ENCODE measurements around the gene SH3BP1.
"Not testable (repeated sequence)": the region's sequence is repeated elsewhere in the genome, so short reads cannot be mapped to it uniquely, and the experiment has no call there.

SH3BP1 gene

DNA sequence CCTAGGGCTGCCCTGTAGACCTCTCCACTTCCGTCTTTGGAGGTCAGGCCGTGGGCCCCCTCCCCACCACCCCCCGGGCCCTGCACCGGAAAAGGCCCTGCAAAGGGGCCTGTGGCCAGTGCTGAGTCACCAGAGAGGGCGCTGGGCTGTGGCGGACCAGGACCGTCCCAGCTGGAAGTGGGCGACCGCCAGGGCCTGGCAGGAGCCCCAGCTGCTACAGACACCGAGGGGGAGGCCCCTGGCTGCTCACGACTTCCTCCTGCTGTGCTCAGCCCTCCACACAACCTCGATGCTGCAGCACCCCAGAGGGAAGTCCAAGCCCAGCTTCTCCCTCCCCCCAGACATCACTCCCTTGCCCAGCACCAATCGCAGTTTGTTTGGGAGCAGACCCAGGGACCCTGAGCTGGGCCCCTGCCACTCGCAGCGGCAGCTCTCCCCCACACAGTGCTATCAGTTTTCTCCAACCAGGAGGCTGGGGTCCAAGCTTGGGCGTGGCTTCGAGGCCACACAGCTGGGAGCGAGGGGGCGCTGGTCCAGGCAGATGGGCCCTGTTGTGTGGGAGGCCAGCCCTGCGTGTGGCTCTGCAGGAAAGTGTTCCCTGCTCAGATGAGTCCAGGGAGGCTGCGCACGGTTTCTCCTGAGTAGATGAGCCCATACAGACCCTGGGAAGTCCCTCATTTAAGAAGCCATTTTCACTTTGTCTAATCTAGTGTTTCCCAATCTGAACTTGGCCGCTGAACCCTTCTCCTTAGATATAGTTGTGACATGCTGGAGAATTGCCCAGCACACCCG is 5.6 kb upstream of the SH3BP1 start:
- DNase-seq (ENCODE audit: low spot score) = peak; percentile 91

DNA sequence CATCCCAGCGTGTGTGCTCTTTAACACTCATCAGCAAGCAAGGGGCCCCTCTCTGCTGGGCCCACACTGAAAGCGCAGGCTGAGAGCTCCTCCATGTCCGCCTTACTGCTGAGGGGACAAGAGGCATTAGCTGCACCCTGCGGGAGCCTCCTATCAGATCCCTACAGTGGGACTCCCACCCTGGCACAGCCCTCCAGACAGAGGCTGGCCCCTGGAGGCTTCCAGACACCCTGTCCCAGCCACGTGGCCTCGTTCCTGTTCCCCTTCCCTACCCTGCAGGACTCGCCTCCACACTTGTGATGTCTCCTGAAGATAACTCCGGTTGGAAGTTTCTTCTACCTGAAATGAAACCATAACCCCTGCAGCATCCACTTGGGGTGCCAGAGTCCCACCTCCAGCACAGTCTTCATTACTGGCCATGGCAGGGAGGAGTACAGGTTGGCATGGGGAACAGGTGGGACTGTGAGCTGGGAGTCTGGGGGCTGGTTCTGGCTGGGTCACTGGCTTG is 5.0 kb upstream of the SH3BP1 start:
- DNase-seq (ENCODE audit: low spot score) = no peak

DNA sequence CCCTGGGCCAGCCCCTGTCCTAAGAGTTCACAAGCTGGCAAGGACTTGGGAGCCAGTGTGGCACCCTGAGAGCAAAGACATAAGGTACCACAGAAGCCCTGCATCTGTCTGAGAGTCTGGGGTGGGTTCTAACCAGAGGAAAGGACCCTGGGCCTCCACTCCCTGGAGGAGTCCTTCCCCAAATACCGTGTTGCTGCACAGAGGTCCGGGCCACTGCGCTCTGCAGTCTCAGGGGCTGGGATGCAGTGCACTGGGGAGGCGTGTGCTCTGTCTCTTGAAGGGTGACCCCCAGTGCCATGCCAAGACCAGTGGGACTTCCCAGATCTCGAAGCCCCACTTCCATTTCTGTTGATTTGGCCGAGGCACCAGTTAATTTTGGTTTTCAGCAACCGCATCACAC is 4.3 kb upstream of the SH3BP1 start:
- no peak for DNase-seq (ENCODE audit: low spot score)

DNA sequence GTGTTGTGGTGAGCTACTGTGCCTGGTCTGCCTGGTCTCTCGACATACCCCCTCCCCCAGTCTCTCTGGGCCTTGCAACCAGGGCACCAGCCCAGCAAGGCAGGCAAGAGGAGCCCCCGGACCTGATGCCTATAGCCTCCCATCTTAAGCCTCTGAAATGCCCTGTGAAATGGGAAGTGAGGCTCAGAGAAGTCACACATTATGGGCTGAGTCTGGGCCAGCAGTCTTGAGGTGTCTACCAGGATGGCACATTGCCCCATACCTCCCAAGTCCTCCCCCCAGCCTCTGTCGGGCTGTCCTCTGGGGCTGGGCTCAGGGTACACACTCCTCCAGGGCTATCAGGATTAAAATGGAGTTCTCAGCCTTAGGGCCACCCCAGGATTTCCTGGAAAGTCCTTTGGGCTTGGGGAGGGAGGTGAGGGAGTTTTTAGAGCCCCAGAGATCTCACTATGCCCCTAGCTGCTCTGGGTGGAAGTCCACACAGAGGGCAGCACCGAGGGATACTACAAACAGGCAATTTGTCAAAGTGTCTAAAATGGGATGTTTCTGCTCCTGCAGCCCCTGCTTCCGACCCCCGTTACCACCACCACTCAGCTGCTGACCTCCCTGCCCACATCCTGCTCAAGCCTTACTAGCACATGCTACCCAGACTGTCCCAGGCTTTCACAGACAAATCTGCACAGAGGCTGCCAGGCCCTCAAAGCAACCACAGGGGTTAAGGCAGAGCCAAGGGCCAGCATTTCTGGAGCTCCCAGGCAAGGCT is 3.1 kb upstream of the SH3BP1 start:
- no peak for DNase-seq (ENCODE audit: low spot score)

DNA sequence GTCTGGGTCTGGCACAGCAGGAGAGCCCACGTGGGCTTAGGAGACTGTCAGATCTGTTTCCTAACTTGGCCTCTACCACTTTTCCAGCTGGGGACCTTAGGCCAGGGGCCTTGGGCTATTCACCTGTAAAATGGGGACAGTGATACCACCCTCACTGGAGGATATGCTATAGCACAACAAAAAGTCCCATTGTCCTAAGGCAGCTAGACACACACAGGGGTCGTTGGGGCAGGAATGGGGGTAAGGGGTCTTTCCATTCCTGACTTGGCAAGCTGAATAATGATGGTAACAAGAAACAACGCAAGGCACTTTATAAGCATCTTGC is 2.6 kb upstream of the SH3BP1 start:
- no peak for DNase-seq (ENCODE audit: low spot score)

DNA sequence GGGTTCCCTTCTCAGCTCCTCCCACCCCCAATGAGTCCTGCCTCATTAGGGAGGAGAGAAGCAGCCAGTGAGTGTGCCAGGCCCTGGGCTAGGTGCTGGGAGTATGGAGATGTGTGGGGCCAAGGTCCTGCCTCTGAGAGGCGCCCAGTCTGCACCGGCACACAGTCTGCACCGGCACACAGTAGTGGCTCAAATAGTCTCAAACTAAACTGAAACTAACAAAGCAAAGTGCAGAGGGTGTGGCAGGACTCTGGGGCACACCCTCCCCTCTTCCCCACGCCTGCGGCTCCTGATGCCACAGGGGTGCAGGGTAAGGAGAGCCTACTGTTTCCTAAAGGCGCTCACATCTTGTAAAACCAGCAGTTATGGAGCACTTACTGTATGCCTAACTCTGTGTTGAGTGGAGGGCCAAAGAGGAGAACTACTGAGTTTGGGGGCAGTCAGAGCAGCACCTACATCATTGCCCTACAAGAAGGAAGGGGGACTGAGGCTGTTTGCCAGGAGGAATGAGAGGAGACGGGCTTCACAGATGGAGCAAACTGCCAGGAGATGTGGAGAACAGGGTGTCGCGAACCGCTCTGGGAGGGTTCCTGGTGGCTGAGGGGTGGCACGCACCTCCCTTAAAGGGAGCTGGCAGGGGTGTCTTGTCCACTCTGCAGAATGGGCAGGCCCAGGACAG is 939 bp upstream of the SH3BP1 start:
- DNase-seq (ENCODE audit: low spot score) = no peak

DNA sequence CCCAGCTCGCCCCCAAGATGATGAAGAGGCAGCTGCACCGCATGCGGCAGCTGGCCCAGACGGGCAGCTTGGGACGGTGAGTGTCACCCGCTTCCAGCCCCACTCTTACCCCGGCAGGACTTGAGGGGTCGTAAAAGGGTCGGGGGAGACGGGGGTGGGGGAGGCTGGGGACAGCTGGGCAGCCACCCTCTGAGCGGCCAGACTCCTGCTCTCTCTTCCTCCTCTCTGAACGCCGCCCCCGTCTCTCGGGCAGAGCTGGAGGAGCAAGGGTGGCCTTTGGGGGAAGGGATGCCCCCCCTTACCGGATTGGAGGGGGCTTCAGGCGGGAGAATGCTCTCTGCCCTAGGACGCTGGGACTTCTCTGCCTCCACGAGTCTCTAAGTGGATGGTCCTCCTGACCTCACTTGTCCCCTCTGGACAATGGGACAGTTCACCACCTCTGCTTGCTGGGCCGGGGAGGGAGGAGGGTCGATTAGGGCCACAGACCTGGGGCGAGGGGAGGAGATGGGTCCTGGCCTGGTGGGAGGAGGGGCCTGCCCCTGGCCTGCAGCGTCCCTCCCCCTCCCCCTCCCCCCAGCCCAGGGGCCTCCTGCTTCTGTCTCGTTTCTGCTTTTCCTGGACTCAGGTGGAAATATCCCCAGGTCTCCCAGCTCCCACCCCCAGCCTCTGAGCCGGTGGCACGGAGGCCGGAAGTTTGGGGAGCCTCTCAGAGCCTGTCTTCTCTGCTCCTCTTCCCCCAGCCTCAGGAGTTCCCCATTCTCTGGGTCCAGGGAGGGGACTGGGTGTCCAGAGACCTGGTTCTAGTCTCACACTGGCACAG is 512 bp downstream of the SH3BP1 start:
- DNase-seq (ENCODE audit: low spot score) = no peak

DNA sequence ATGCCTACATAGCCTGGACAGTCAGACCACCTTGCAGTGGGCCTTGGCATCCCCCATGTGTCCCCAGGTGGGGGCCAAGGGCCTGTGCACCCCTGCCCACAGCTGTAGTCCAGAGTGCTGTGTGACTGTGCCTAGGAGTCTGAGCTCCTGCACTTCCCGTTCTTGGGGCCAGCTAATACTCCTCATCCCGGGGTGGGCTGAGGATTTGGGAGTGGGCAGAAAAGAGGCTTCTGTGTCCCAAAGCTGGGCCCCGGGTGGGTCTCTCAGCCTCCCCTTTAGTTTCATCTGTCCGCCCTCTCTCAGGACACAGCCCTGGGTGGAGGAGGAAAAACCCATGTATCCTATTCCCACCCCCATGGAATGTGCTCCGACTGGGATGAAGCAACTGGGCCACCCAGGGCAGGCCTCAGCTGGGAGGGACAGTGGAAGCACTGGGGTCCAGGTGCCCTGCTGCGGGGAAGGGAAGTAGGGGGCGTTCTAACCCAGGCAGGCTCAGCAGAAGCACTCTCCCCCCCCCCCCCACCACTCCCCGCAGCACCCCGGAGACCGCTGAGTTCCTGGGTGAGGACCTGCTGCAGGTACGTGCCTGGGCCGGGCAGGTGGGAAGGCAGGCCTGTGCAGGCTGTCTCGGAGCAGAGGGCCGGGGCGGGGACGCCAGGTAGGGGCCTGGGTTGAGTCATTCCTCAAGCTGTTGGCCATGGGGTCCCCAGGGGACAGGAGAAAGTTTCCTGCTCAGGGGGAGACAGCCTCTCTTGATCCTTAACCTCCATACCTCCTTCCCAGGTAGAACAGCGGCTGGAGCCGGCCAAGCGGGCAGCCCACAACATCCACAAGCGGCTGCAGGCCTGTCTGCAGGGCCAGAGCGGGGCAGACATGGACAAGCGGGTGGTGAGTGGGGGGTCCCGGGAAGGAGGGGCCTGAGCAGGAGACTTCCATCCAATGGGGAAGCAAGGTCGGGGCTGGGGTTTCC is 1.4 kb downstream of the SH3BP1 start:
- DNase-seq (ENCODE audit: low spot score) = no peak

DNA sequence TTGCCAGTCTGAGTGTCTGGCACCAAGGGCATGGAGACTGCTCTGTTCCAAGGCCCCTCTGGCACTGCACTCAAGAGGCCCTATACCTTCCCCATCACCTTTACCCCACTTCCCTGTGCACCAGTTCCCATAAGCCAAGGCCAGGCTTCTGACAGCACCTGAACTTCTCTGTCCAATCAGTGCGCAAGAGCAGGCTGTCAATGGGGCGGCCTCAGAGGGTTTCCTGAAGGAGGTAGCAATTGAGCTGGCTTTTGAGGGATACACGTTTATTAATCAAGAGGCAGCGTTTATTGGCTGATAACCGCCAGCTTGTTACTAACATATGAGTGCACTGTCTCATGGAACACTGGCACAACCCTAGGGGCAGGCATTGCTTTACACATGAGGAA is 2.1 kb downstream of the SH3BP1 start:
- no peak for DNase-seq (ENCODE audit: low spot score)

DNA sequence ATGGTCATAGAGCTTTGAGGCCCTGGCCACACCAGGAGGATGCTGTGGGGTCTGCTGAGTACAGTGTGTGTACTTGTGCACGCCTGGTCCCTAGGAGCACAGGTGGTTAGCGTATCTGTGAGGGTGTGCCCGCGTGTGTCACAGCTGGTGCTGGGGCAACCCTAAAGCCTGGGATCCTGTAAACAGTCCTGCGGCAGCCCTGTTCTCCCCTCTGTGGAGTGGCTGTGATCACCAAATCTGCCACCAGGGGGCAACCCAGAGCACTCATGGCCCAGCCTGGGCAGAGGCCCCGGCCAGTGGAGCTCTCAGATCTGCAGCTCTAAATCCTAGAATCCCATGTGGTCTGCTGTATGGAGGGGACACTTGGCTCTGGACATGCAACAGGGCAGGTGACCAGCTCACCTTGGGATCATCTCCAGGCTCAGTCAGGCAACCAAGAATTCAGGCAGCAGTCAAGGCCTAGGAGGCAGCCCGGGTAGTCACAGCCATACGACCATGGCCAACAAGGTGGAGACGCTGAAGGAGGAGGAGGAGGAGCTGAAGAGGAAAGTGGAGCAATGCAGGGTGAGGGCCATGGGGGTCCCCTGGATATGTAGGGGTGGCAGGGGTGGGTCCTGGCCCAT is 3.9 kb downstream of the SH3BP1 start:
- DNase-seq (ENCODE audit: low spot score) = peak; percentile 82

DNA sequence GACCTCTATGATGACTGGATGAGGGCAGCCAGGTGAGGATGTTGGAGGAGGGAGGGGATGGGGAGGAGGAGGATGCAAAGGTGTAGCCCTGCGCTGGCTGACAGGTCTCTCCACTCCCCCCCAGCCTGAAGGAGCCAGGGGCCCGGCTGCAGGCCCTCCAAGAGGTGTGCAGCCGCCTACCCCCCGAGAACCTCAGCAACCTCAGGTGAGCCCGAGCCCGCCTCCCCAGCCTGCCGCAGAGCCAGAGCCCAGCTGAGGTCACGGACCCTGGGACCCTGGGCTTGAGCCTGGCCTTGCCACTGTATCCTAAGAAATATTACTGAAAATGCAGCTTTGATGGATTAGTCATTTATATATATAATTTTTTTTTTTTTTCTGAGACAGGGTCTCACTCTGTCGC is 7.8 kb downstream of the SH3BP1 start:
- DNase-seq (ENCODE audit: low spot score) = no peak

DNA sequence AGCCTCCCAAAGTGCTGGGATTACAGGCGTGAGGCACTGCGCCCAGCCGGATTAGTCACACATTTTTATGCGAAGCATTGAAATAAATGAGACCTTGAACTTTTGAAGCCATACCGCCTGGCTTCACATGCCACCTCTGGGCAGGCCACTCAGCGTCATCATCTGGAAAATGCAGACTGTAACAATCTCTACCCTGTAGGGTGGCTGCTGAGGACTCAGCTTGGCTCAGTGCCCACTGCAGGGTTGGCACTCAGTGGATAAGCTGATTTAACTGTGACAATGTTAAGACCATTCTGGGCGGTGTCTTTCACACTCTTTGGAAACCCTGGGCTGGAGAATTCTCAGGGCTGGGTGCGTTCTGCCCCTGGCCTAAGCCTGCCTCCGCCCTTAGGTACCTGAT is 8.5 kb downstream of the SH3BP1 start:
- no peak for DNase-seq (ENCODE audit: low spot score)

DNA sequence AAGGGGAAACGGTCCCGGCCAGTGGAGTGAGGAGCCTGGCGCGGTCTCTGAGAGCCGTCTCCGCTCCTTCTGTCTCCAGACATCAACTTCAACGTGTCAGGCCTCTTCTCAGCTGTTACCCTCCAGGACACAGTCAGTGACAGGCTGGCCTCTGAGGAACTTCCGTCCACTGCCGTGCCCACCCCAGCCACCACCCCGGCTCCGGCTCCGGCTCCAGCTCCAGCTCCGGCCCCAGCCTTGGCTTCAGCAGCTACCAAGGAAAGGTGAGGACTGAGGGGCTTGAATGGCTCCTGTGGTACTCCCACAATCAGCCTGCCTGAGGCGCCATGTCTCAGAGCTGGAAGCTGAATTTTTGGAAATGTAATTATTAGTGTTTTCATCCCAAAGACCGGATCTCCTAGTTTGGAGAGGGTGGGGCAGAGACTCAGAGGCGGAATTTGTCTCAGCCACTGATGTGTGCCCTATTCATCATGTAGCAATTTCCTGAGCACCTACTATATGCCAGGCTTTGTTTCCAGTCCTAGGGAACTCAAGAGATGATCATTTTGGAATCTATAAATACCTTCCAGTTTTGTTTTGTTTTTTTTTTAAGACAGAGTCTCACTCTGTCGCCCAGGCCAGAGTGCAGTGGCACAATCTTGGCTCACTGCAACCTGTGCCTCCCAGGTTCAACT is 11.1 kb downstream of the SH3BP1 start:
- no peak for DNase-seq (ENCODE audit: low spot score)

DNA sequence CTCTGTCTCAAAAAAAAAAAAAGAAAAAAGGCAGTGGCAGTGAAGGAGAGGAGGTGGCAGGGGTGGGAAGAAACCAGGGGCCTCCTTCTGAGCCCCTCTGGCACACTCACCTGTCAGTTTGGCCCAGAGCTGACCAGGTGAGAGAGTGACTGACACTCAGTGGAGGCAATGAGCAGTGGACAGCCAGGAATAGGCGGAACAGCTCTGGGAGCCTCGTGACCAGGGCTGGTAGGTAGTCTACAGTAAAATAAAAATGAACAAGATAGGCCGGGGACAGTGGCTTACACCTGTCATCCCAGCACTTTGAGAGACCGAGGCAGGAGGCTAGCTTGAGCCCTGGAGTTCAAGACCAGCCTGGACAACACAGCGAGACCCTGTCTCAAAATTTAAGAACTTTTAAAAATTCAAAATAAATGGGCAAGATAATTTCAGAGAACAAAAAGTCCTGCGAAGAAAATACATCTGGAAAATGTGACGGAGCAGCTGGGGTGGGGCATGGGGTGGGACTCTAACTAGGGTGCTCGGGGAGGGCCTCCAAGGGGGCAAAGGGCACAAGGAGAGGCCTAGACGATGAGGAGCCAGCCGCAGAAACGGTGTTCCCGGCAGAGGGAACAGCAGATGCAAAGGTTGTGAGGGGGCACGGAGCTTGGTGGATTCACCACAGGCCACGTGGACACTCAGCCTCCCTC is 15.2 kb downstream of the SH3BP1 start:
- DNase-seq (ENCODE audit: low spot score) = no peak

DNA sequence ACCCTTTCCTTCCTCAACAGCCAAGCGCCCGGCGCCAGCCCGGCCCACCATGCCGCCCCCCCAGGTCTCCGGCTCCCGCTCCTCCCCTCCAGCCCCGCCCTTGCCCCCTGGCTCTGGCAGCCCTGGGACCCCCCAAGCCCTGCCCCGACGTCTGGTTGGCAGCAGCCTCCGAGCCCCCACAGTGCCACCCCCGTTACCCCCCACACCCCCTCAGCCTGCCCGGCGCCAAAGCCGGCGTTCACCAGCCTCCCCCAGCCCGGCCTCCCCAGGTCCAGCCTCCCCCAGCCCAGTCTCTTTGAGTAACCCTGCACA is 15.7 kb downstream of the SH3BP1 start:
- no peak for DNase-seq (ENCODE audit: low spot score)

DNA sequence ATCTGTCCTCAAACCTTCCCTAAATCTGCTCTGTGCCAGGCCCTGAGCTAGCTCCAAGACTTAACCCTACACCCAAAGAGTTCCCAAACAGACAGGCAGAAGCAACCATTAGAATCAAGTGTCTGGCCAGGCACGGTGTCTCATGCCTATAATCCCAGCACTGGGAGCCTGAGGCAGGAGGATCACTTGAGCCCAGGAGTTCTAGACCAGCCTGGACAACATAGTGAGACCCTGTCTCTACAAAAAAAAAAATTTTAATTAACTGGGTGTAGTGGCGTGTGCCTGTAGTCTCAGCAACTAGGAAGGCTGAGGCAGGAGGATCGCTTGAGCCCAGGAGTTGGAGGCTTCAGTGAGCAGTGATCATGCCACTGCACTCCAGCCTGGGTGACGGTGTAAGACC is 17.1 kb downstream of the SH3BP1 start:
- not testable (repeated sequence) for DNase-seq (ENCODE audit: low spot score)

DNA sequence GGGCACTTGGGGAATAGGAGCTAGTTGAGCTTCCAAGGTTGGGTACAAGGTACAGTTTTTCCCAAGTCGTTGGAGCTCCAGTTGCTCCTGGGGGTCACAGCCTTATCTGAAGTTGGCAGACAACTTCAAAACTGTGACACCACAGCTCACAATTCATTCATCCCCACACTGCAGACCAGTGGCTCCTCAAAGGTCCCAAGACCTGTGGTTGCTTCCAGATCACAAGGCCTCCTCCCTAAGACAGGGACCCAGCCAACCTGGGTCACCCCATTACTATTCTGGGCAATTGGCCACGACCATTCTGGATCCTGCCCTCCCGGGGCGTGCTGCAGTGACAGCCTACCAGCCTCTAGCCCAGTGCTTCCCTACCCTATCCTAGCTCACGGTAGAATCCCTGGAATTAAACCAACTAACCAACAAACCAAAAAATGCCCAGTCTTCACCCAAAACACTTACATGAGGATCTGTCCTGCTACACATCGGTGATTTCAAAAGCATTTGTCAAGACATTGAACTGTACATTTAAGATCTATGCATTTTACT is 18.2 kb downstream of the SH3BP1 start:
- DNase-seq (ENCODE audit: low spot score) = no peak

DNA sequence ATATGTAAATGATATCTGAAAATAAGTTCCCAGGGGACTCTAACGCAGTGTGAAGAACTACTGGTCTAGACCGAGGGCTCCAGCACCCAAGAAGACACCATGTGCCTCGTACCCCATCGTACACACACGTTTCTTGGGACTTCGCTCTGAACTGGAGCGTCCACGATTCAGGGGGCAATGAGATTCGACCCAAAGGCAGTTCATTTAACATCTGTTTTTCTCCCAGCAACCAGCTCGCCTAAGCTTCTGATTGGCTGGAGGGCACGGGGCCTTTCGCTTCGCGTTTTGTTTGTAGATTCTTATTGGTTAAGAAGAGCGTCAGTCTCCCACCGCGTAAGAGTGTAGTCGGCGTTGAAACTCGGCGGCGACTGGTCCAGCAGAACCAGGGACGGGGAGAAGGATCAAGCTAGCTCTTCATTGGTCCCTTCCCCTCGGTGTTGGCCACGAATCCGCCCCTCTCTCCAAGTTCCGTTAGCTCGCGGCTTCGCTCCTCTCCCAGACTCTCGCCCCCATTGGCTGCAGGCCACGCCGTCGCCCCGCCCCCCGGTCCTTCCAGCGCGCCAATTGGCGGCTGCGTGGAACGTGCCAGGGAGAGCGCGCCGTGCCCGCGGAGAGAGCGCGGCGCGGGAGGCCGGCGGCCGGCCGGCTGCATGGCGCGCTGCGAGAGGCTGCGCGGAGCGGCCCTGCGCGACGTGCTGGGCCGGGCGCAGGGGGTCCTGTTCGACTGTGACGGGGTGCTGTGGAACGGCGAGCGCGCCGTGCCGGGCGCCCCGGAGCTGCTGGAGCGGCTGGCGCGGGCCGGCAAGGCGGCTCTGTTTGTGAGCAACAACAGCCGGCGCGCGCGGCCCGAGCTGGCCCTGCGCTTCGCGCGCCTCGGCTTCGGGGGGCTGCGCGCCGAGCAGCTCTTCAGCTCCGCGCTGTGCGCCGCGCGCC is 18.9 kb downstream of the SH3BP1 start, which contains the start of gene PDXP:
Gene PDXP (plus strand): TSS at position 591 of the 933 bp plus-strand sequence. CDS start 60 bp downstream, at position 651.
- peak; percentile 100 for DNase-seq (ENCODE audit: low spot score)
